Central memory CD8-positive, alpha-beta T cell (primary cell): ENCODE data around the gene RNF39.
A peak's percentile ranks its signal among the peaks of the same experiment; 100 is the strongest.
"Not testable (repeated sequence)": the region's sequence is repeated elsewhere in the genome, so short reads cannot be mapped to it uniquely, and the experiment has no call there.

ENCODE experiments used
- ATAC-seq: fragments of 150-1000 bp; cut with Tn5 transposase; replicated peaks from 2 replicates; pipeline ENCODE4 v1.10.0; 2022; ENCODE audit warnings: mild to moderate bottlenecking, moderate FRiP score, moderate number of reproducible peaks; ENCODE audit not compliant: poor library complexity, severe bottlenecking; ENCODE audit errors: extremely low read depth
- DNase-seq, 2 donors: peaks; one replicate each; pipeline ENCODE4 v3.0.0; 2021; ENCODE audit warnings: low spot score in 2 of 2
- H3K27ac Mint-ChIP-seq: one replicate; pipeline ENCODE4 v1.8.0; 2022; ENCODE audit warnings: low read depth, mild to moderate bottlenecking, moderate library complexity, mixed read lengths
- H3K27me3 Mint-ChIP-seq: one replicate; pipeline ENCODE4 v1.8.0; 2022; ENCODE audit warnings: mixed read lengths
- H3K36me3 Mint-ChIP-seq: one replicate; pipeline ENCODE4 v1.8.0; 2022; ENCODE audit warnings: mild to moderate bottlenecking, moderate library complexity, mixed read lengths; ENCODE audit not compliant: insufficient read depth
- H3K4me1 Mint-ChIP-seq: one replicate; pipeline ENCODE4 v1.8.0; 2022; ENCODE audit warnings: mixed read lengths
- H3K4me3 Mint-ChIP-seq: one replicate; pipeline ENCODE4 v1.8.0; 2022; ENCODE audit warnings: mild to moderate bottlenecking, moderate library complexity, mixed read lengths
- H3K9me3 Mint-ChIP-seq: one replicate; pipeline ENCODE4 v1.8.0; 2022; ENCODE audit warnings: mixed read lengths

Gene RNF39, protein sequence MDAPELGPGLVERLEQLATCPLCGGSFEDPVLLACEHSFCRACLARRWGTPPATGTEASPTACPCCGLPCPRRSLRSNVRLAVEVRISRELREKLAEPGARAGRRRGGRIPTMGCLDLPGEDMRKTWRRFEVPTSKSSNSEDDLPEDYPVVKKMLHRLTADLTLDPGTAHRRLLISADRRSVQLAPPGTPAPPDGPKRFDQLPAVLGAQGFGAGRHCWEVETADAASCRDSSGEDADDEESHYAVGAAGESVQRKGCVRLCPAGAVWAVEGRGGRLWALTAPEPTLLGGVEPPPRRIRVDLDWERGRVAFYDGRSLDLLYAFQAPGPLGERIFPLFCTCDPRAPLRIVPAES

DNA sequence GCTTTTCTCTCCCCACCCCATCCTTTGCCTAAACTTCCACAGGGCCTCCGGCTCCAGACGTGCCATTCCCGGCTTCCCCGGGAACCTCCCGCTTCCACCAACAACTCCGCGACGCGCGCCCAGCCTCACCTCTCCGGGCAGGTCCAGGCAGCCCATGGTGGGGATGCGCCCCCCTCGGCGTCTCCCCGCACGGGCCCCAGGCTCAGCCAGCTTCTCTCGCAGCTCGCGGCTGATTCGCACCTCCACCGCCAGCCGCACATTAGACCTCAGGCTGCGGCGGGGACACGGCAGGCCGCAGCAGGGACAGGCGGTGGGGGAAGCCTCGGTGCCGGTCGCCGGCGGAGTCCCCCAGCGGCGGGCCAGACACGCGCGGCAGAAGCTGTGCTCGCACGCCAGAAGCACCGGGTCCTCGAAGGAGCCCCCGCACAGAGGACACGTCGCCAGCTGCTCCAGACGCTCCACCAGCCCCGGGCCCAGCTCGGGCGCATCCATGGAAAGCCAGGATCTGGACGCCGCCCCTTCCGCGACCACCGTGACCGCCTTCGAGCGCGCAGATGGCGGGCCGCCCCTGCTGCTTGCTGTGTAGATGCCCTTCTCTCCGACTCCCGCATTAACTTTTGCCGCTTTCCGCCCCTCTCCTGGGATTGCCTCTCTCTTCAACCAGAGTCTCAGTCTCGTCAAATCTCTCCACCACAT is at the start of gene RNF39:
Gene RNF39 (minus strand): TSS at position 676 of the 696 bp plus-strand sequence. CDS start 184 bp downstream, at position 492.
- Mint-ChIP-seq H3K27ac (no peak within 1 kb of the TSS), H3K9me3 (no peaks in the 10 kb centered on the region), H3K4me1 (peaks cover 47% of the 10 kb centered on the region), H3K4me3 (peak within 1 kb of the TSS; percentile 60), H3K27me3 (peaks cover 54% of the 10 kb centered on the region), H3K36me3 (peaks cover 4% of the 10 kb centered on the region)
- ATAC-seq = peak; percentile 11
- DNase-seq = no peak

DNA sequence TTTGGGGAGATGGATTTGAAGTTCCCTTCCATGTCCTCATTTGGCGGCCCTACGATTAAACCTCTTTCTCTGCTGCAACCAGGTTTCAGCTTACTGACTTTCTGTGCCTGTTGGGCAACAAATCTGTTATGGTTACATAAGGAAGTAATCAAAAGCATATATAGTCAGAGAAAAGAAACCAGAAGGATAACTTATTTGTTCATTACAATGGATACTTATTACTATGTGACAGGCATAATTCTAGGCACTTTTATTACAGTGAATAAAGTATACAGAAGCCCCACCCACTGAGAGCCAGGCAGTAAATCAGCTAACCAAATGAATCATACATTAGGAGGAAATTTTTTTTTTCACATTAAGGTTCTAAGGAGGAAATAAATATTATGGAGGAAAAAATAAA is 46.9 kb upstream of the RNF39 start:
- ATAC-seq = no peak
- no peaks in the 10 kb centered on the region for H3K4me1 Mint-ChIP-seq
- peaks cover 92% of the 10 kb centered on the region for H3K27me3 Mint-ChIP-seq
- no peak overlapping the region for H3K4me3 Mint-ChIP-seq
- H3K36me3 Mint-ChIP-seq = no peaks in the 10 kb centered on the region
- H3K27ac Mint-ChIP-seq = no peak overlapping the region
- no peaks in the 10 kb centered on the region for H3K9me3 Mint-ChIP-seq
- no peak for DNase-seq

DNA sequence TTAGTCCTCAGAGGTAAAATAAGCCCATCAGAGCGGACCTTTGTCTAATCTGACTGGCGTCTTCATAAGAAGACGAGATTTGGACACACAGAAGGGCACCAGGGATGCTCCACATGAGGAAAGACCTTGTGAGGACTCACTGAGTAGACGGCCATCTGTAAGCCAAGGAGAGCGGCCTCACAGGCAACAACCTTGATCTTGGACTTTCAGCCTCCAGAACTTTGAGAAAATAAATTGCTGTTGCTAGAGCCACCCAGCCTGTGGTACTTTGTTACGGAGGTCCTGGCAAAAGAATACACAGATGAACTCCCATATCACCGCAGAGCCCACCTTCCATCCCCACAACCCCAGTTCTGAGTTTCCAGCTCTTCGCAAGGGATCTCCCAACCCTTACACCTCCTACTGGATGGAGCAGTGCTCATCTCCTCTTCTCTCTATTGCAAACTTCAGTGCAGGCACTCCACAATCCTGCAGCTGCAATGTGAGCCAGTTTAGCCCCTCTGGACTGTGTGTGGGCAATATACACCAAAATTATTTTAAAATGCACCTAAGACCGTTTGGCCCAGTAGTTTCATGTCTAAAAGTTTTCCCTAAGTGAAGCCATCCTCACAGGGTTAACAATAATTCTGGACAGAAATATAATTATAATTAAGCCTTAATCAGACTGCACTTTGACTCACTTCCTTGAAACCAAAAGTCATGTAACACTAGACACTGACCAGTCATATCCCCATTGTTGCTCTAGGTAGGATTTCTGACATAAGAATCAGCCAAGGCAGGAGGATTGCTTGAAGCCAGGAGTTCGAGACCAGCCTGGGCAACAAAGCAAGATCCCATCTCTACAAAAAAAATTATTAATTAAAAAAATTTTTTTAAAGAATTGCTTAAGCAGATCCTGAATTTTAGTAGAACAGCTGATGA is 46.1 kb upstream of the RNF39 start:
- ATAC-seq (no peak), DNase-seq (no peak)
- Mint-ChIP-seq H3K9me3 (no peaks in the 10 kb centered on the region), H3K4me1 (no peaks in the 10 kb centered on the region), H3K36me3 (no peaks in the 10 kb centered on the region), H3K4me3 (no peak overlapping the region), H3K27ac (no peak overlapping the region), H3K27me3 (peaks cover 88% of the 10 kb centered on the region)

DNA sequence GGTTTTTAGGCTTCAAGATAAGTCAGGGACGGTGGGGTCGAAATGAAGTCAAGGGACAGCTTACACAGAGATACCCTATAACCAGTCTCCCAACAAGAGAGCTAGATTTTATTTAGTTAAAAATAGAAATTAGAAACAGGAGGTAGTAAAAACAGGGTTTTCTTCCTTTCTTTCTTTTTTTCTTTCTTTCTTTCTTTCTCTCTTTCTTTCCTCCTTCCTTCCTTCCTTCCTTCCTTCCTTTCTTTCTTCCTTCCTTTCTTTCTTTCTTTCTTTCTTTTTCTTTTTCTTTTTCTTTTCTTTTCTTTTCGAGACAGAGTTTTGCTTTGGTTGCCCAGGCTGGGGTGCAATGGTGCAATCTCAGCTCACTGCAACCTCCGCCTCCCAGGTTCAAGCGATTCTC is 43.1 kb upstream of the RNF39 start:
- ATAC-seq, H3K9me3 Mint-ChIP-seq, DNase-seq, H3K4me1 Mint-ChIP-seq, H3K27ac Mint-ChIP-seq, H3K4me3 Mint-ChIP-seq, H3K36me3 Mint-ChIP-seq: not testable (repeated sequence)
- peaks cover 70% of the 10 kb centered on the region for H3K27me3 Mint-ChIP-seq

DNA sequence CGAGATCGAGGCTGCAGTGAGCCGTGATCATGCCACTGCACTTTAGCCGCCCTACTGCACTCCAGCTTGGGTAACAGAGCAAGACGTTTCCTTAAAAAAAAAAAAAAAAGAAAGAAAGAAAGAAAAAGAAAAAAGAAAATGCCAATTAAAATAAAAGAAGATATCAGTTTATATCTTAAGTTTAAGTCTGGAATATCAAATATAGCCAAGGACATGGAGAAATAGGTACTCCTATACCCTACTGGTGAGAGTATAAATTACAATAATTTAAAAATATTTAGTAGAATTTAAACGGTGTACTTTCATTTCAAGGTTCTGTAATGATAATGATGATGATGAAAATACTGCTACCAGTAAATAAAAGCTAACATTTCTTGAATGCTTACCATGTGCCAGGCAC is 41.2 kb upstream of the RNF39 start:
- Mint-ChIP-seq H3K4me3 (no peak overlapping the region), H3K27ac (no peak overlapping the region), H3K9me3 (no peaks in the 10 kb centered on the region), H3K36me3 (no peaks in the 10 kb centered on the region), H3K27me3 (peaks cover 69% of the 10 kb centered on the region), H3K4me1 (no peaks in the 10 kb centered on the region)
- ATAC-seq (no peak), DNase-seq (no peak)

DNA sequence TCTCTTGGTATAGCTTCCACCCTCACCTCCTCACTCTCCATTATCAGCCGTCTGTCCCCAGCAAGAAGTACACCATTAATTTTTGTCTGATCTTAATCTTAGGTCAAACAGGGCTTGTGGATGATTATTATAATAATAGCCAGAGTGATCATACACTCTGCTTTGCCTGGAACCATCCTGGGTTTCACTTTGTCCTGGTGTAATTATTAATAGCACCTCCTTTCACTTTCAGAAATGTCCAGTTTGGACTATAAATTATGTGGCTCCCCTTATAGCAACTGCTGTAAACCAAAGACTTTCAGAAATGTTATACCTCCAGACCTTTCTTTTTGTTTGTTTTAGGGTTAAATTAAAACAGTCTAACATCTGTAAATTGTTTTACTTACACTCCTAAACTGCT is 38.3 kb upstream of the RNF39 start:
- DNase-seq (no peak), ATAC-seq (no peak)
- H3K27me3 Mint-ChIP-seq = peaks cover 69% of the 10 kb centered on the region
- H3K4me3 Mint-ChIP-seq = no peak overlapping the region
- no peaks in the 10 kb centered on the region for H3K4me1 Mint-ChIP-seq
- H3K27ac Mint-ChIP-seq = no peak overlapping the region
- no peaks in the 10 kb centered on the region for H3K36me3 Mint-ChIP-seq
- no peaks in the 10 kb centered on the region for H3K9me3 Mint-ChIP-seq

DNA sequence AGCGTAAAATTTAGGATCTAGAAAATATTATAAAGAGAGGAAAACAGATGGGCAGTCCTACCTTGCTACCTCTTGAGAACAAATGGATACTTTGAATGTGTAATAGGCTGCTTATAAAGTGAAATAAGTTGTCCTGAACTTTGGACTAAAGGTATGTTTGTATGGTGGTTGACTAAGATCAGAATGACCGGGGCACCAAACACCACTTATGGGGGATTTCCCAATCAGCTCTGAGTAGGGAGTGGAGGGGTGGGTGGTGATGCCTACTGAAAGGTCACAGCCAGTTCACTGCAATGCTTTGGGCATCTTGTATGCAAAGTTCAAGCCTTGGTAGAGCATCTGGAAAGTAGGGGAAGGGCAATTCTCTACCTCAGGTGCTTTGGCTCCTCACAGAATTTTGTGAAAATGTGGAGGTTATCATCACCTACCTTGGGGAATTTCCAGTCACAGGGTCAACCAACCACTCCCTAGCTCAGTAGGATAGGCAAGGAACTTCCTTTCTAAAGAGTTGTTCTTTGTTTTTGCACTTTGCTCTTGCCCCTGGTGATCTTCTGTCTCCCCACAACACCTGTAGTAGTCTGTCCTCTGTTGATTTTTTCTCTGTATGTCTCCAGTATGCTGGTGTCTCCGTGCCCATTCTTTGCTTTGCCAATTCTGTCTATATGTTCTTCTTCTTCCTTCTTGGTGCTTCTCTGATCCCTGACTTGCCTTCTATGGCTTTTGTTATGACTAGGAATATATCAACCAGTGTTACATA is 37.6 kb upstream of the RNF39 start, which contains the start of gene TRIM31:
Gene TRIM31 (minus strand): TSS at position 88 of the 757 bp plus-strand sequence. CDS start 285 bp downstream, outside the sequence.
- no peaks in the 10 kb centered on the region for H3K36me3 Mint-ChIP-seq
- DNase-seq (no peak), ATAC-seq (no peak)
- H3K27me3 Mint-ChIP-seq = peaks cover 69% of the 10 kb centered on the region
- no peak within 1 kb of the TSS for H3K27ac Mint-ChIP-seq
- H3K4me1 Mint-ChIP-seq = no peaks in the 10 kb centered on the region
- H3K4me3 Mint-ChIP-seq = no peak within 1 kb of the TSS
- H3K9me3 Mint-ChIP-seq = no peaks in the 10 kb centered on the region

DNA sequence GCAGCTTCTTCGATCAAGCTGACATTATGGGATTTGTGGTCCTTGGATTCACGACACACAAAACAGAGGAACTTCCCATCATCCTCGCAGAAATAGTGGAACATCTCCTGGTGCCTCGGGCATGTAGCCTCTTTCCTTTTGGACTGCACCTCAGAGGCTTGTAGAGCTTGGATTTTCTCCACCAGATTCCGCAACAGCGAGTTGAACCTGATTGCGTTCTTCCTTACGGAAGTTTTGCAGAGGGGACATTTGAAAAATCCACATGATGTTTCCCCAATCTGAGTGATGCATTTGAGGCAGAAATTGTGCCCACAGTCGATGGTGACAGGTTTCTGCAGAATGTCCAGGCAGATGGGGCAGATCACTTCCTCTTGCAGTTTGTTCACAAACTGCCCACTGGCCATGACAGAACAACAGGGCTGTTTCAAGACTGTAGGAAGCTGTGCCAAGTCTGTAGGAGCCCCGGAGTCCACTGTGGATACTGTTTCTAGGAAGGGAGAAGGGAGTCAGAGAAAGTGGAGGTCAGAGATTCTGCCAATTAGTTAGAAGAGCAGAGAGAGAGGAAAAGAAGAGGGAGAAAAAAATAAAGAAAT is 36.9 kb upstream of the RNF39 start:
- Mint-ChIP-seq H3K9me3 (no peaks in the 10 kb centered on the region), H3K27me3 (peaks cover 69% of the 10 kb centered on the region), H3K36me3 (no peaks in the 10 kb centered on the region), H3K27ac (no peak overlapping the region), H3K4me1 (no peaks in the 10 kb centered on the region), H3K4me3 (no peak overlapping the region)
- ATAC-seq (no peak), DNase-seq (no peak)

DNA sequence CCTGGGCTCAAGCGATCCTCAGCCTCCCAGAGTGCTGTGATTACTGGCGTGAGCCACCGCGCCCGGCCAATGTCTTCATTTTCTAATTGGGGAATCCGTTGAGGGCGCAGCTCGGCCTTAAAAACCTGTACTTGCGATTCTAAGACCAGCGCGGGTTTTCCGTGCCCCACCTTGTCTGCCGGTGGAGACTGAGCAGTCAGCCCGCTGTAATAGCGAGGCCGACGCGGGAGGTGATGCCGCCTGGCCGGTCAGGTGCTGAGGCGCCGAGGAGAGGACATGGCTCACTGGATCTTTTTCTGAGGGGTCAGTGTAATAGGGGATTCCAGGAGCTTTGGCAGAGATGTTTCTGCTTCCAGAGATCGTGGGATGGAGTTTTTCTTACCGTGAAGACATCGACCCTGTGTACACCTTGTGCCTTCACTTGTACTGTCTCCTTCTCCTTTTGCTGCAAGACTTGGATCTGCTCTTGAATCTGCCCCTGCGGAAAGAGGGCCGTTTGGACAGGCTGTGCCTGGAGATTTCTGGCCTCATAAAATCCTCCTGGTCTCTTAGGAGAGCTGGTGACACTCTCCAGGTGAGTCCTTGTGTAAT is 35.8 kb upstream of the RNF39 start:
- no peak overlapping the region for H3K27ac Mint-ChIP-seq
- H3K9me3 Mint-ChIP-seq = no peaks in the 10 kb centered on the region
- H3K4me1 Mint-ChIP-seq = no peaks in the 10 kb centered on the region
- DNase-seq (no peak), ATAC-seq (no peak)
- H3K36me3 Mint-ChIP-seq = no peaks in the 10 kb centered on the region
- H3K4me3 Mint-ChIP-seq = no peak overlapping the region
- peaks cover 76% of the 10 kb centered on the region for H3K27me3 Mint-ChIP-seq

DNA sequence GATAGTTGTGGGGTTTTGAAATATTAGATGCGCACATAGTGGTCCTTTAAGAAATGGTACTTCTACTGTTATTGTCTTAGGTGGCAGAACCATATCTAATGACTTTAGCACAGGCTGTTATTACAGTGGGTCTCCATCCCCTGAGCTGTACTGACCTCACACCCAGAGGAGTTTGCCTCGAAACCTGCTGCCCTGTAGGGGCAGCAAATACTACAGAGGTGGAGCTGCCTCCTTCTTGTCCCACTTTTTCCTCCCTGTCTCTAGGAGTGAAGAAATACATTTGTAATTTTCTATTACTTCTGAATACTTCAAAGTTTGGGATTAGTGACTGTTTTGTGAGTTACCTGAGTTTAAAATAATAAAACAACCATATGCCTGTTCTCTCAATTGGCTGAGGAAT is 29.1 kb upstream of the RNF39 start:
- no peak for DNase-seq
- Mint-ChIP-seq H3K9me3 (no peaks in the 10 kb centered on the region), H3K4me3 (no peak overlapping the region), H3K36me3 (no peaks in the 10 kb centered on the region), H3K27ac (no peak overlapping the region), H3K4me1 (peaks cover 32% of the 10 kb centered on the region), H3K27me3 (peaks cover 55% of the 10 kb centered on the region)
- no peak for ATAC-seq

DNA sequence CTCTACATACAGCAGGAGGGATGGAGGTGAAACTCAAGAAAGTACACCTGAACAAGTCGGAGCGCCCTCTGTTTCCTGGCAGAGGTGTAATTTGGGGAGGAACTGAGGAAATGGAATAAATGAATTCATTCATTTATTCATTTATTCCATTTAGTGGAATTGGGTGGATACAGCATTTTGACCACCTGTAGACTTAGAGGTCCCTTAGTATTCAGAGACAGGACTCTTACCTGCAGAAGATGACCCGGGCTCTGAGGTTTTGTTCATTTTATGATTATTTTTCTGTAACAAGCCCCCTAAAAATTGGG is 28.3 kb upstream of the RNF39 start:
- Mint-ChIP-seq H3K4me1 (peaks cover 32% of the 10 kb centered on the region), H3K36me3 (no peaks in the 10 kb centered on the region), H3K27me3 (peaks cover 57% of the 10 kb centered on the region), H3K4me3 (peak overlapping the region; percentile 68), H3K27ac (no peak overlapping the region), H3K9me3 (no peaks in the 10 kb centered on the region)
- no peak for ATAC-seq
- DNase-seq = no peak
